ENCODE data around the gene MED9. TPM values are rescaled to one million over a fixed set of nuclear protein-coding genes. Genes with fewer than 3 reads are reported as not detected.

MED9 gene
- total RNA-seq, 3 donors from 2014 or later = 17.9 to 23.1 (median 20.3) TPM

- H3K9me3 ChIP-seq = no peaks in the 10 kb centered on the region
- ATAC-seq (peak; percentile 30), DNase-seq (no peak)
- H3K4me1 ChIP-seq (ENCODE audit: low read depth) = peaks cover 8% of the 10 kb centered on the region
- intact Hi-C loops (cut with DNase I, micrococcal nuclease) = no loop called here
- TF ChIP-seq CTCF (IDR thresholded peaks at IDR 0.05) = no peak
- H3K36me3 ChIP-seq (ENCODE audit: low read depth) = no peaks in the 10 kb centered on the region
- no peak overlapping the region for H3K4me3 ChIP-seq
Measured at GRCh38 chr17:17523001-17523730, 46.4 kb downstream of the MED9 start.

GRCh38 chr17:17523731-17524490, 47.1 kb downstream of the MED9 start:
- ATAC-seq = no peak

GRCh38 chr17:17525311-17525710, 48.5 kb downstream of the MED9 start:
- Histone ChIP-seq H3K4me1 (ENCODE audit: low read depth) (peaks cover 8% of the 10 kb centered on the region), H3K9me3 (no peaks in the 10 kb centered on the region), H3K36me3 (ENCODE audit: low read depth) (no peaks in the 10 kb centered on the region), H3K4me3 (no peak overlapping the region)
- ATAC-seq (no peak), DNase-seq (no peak)
- intact Hi-C loops (cut with DNase I, micrococcal nuclease) = no loop called here
- no peak for TF ChIP-seq CTCF (IDR thresholded peaks at IDR 0.05)

More at GRCh38 chr17:17523731-17524490, 47.1 kb downstream of the MED9 start:
- intact Hi-C loops (cut with DNase I, micrococcal nuclease) = no loop called here
- no peak for DNase-seq
- Histone ChIP-seq H3K9me3 (no peaks in the 10 kb centered on the region), H3K4me3 (no peak overlapping the region), H3K4me1 (ENCODE audit: low read depth) (peaks cover 8% of the 10 kb centered on the region), H3K36me3 (ENCODE audit: low read depth) (no peaks in the 10 kb centered on the region)
- no peak for TF ChIP-seq CTCF (IDR thresholded peaks at IDR 0.05)

- TF ChIP-seq CTCF (IDR thresholded peaks at IDR 0.05) = no peak
- intact Hi-C loops (cut with DNase I, micrococcal nuclease) = no loop called here
- peak in 2 of 3 donors; percentile 10 to 47 for DNase-seq
- H3K4me1 ChIP-seq (ENCODE audit: low read depth) = peaks cover 8% of the 10 kb centered on the region
- no peak overlapping the region for H3K4me3 ChIP-seq
- H3K36me3 ChIP-seq (ENCODE audit: low read depth) = no peaks in the 10 kb centered on the region
- no peaks in the 10 kb centered on the region for H3K9me3 ChIP-seq
- ATAC-seq = peak; percentile 70
Measured at GRCh38 chr17:17525956-17526355, 49.2 kb downstream of the MED9 start.

GRCh38 chr17:17526369-17526768, 49.6 kb downstream of the MED9 start:
- Histone ChIP-seq H3K4me3 (no peak overlapping the region), H3K36me3 (ENCODE audit: low read depth) (no peaks in the 10 kb centered on the region), H3K4me1 (ENCODE audit: low read depth) (peaks cover 8% of the 10 kb centered on the region), H3K9me3 (no peaks in the 10 kb centered on the region)
- ATAC-seq = peak; percentile 53
- intact Hi-C loops (cut with DNase I, micrococcal nuclease) = no loop called here
- TF ChIP-seq CTCF (IDR thresholded peaks at IDR 0.05) = no peak
- DNase-seq = peak in 2 of 3 donors; percentile 25 to 49
